HCT116 (cell line): ENCODE results near the gene RPS6KC1.

Source experiments
- EZH2 ChIP-seq: fragments of 200-600 bp; sonication (generic); IDR thresholded peaks from 2 replicates; pipeline ENCODE4 v1.6.1; 2017; ENCODE audit warnings: antibody characterized with exemption, mixed run types
- REST ChIP-seq: IDR thresholded peaks from 2 replicates; pipeline ENCODE4 v1.6.1; 2012; ENCODE audit warnings: low read depth

GRCh38 chr1:213162338-213162737, 111.3 kb downstream of the RPS6KC1 start:
- no peak for TF ChIP-seq EZH2
- TF ChIP-seq REST = no peak
